ENCODE data around the gene MAP3K6.

The MAP3K6 gene

GRCh38 chr1:27353629-27354028 lies 13.1 kb downstream of the MAP3K6 start:
- DNase-seq: no peak

GRCh38 chr1:27353166-27353565 lies 13.6 kb downstream of the MAP3K6 start:
- DNase-seq: no peak

- DNase-seq: no peak
Measured at GRCh38 chr1:27351541-27352107, 15.1 kb downstream of the MAP3K6 start.

GRCh38 chr1:27350663-27351540 lies 15.9 kb downstream of the MAP3K6 start:
- no peak for DNase-seq

GRCh38 chr1:27349784-27350662 lies 16.7 kb downstream of the MAP3K6 start:
- no peak for DNase-seq

- DNase-seq: peak; percentile 13 to 38
Measured at GRCh38 chr1:27348861-27349783, 17.6 kb downstream of the MAP3K6 start.

GRCh38 chr1:27346991-27347624 lies 19.7 kb downstream of the MAP3K6 start:
- DNase-seq: no peak

GRCh38 chr1:27346357-27346756 lies 20.4 kb downstream of the MAP3K6 start:
- no peak for DNase-seq

GRCh38 chr1:27345272-27345671 lies 21.5 kb downstream of the MAP3K6 start:
- DNase-seq: no peak

GRCh38 chr1:27343639-27344025 lies 23.1 kb downstream of the MAP3K6 start:
- DNase-seq: no peak

GRCh38 chr1:27342778-27343638 lies 23.8 kb downstream of the MAP3K6 start:
- DNase-seq: peak; percentile 83 to 86

GRCh38 chr1:27342391-27342777 lies 24.4 kb downstream of the MAP3K6 start:
- peak; percentile 18 to 39 for DNase-seq

GRCh38 chr1:27341525-27342252 lies 25.1 kb downstream of the MAP3K6 start, which contains the start of gene SYTL1:
Gene SYTL1, plus strand, starts transcription at chr1:27342022. Its CDS starts 3,313 bp downstream, at chr1:27345335.
- peak; percentile 65 to 69 for DNase-seq

- DNase-seq: no peak
Measured at GRCh38 chr1:27339213-27339612, 27.5 kb downstream of the MAP3K6 start.

- DNase-seq: no peak
Measured at GRCh38 chr1:27338751-27339150, 28.0 kb downstream of the MAP3K6 start.

- no peak for DNase-seq
Measured at GRCh38 chr1:27336756-27337155, 30.0 kb downstream of the MAP3K6 start.

- no peak for DNase-seq
Measured at GRCh38 chr1:27335506-27336422, 31.0 kb downstream of the MAP3K6 start.

- no peak for DNase-seq
Measured at GRCh38 chr1:27333717-27334279, 33.0 kb downstream of the MAP3K6 start.
